Neural cell (in vitro differentiated cells): ENCODE measurements around the gene ARHGEF11. TPM values are rescaled to one million over a fixed set of nuclear protein-coding genes. Genes with fewer than 3 reads are reported as not detected.

Experiments used
- H2AFZ ChIP-seq: fragments of 200-600, 300-800 bp; sonication (generic), shearing (Covaris generic); 2 replicates; pipeline ENCODE4 v1.6.0; 2014; ENCODE audit warnings: low read depth, mild to moderate bottlenecking, antibody characterized with exemption, low read length, moderate library complexity
- H3F3A ChIP-seq: fragments of 200-600 bp; shearing (Covaris generic); 2 replicates; pipeline ENCODE4 v1.6.1; 2016; ENCODE audit warnings: mild to moderate bottlenecking, moderate library complexity, mixed read lengths, antibody characterized with exemption, low read length; ENCODE audit not compliant: insufficient read depth, poor library complexity, severe bottlenecking
- H3K27ac ChIP-seq: fragments of 200-600, 300-800 bp; sonication (generic), shearing (Covaris generic); 2 replicates; pipeline ENCODE4 v1.5.1; 2014; ENCODE audit warnings: mild to moderate bottlenecking, low read length, moderate library complexity
- H3K27me3 ChIP-seq: fragments of 300-800, 200-600 bp; sonication (generic), shearing (Covaris generic); 2 replicates; pipeline ENCODE4 v1.6.0; 2014; ENCODE audit warnings: mild to moderate bottlenecking, low read depth, low read length, moderate library complexity; ENCODE audit not compliant: insufficient read depth
- H3K36me3 ChIP-seq: fragments of 300-800, 200-600 bp; sonication (generic), shearing (Covaris generic); 2 replicates; pipeline ENCODE4 v1.5.1; 2014; ENCODE audit warnings: mild to moderate bottlenecking, antibody characterized with exemption, low read length, moderate library complexity; ENCODE audit not compliant: insufficient read depth
- H3K4me2 ChIP-seq: fragments of 300-800, 200-600 bp; sonication (generic), shearing (Covaris generic); 2 replicates; pipeline ENCODE4 v1.6.0; 2014; ENCODE audit warnings: mild to moderate bottlenecking, low read length
- H3K4me3 ChIP-seq: fragments of 300-800, 200-600 bp; sonication (generic), shearing (Covaris generic); 2 replicates; pipeline ENCODE4 v1.5.1; 2014; ENCODE audit warnings: mild to moderate bottlenecking, low read length, moderate library complexity
- H3K79me2 ChIP-seq: fragments of 200-600 bp; shearing (Covaris generic); replicated peaks from 2 replicates; pipeline ENCODE4 v1.6.0; 2014; ENCODE audit warnings: mild to moderate bottlenecking, low read length, moderate library complexity; ENCODE audit not compliant: insufficient read depth
- H3K9ac ChIP-seq: fragments of 300-800, 200-600 bp; sonication (generic), shearing (Covaris generic); 2 replicates; pipeline ENCODE4 v1.6.1; 2016; ENCODE audit warnings: mild to moderate bottlenecking, low read length, mixed read lengths
- H3K9me2 ChIP-seq: fragments of 200-600 bp; shearing (Covaris generic); 2 replicates; pipeline ENCODE4 v1.6.1; 2016; ENCODE audit warnings: mild to moderate bottlenecking, low read length, mixed read lengths; ENCODE audit not compliant: insufficient read depth
- H3K9me3 ChIP-seq: fragments of 200-600, 300-800 bp; sonication (generic), shearing (Covaris generic); 2 replicates; pipeline ENCODE4 v1.6.1; 2016; ENCODE audit warnings: mild to moderate bottlenecking, mixed run types, low read length, moderate library complexity, mixed read lengths
- H4K20me1 ChIP-seq: fragments of 200-600 bp; shearing (Covaris generic); 2 replicates; pipeline ENCODE4 v1.6.1; 2016; ENCODE audit warnings: mild to moderate bottlenecking, mixed run types; ENCODE audit not compliant: insufficient read depth
- CTCF ChIP-seq: fragments of 450-650 bp; IDR thresholded peaks from 2 replicates; pipeline ENCODE4 v1.5.1; 2014; ENCODE audit warnings: antibody characterized with exemption, mild to moderate bottlenecking, moderate library complexity; ENCODE audit not compliant: poor library complexity, severe bottlenecking
- EP300 ChIP-seq: fragments of 450-650 bp; conservative IDR thresholded peaks from 2 replicates; pipeline ENCODE4 v1.6.1; 2014; ENCODE audit warnings: antibody characterized with exemption, mild to moderate bottlenecking, moderate library complexity; ENCODE audit not compliant: poor library complexity, severe bottlenecking
- EZH2 ChIP-seq: fragments of 200-600, 300-800 bp; shearing (Covaris generic), sonication (generic); IDR thresholded peaks from 2 replicates; pipeline ENCODE4 v1.6.1; 2014; ENCODE audit warnings: antibody characterized with exemption, low read length, borderline replicate concordance, mild to moderate bottlenecking; ENCODE audit not compliant: insufficient read depth, poor library complexity, severe bottlenecking
- MXI1 ChIP-seq: fragments of 450-650 bp; conservative IDR thresholded peaks from 2 replicates; pipeline ENCODE4 v1.6.1; 2014; ENCODE audit warnings: antibody characterized with exemption, mild to moderate bottlenecking; ENCODE audit not compliant: poor library complexity, severe bottlenecking
- POLR2AphosphoS5 ChIP-seq: IDR thresholded peaks from 2 replicates; pipeline ENCODE4 v1.6.1; 2012
- RAD21 ChIP-seq: fragments of 450-650 bp; conservative IDR thresholded peaks from 2 replicates; pipeline ENCODE4 v1.6.1; 2014; ENCODE audit warnings: antibody characterized with exemption, mild to moderate bottlenecking, moderate library complexity
- REST ChIP-seq: IDR thresholded peaks from 2 replicates; pipeline ENCODE4 v1.6.1; 2012; ENCODE audit warnings: borderline replicate concordance
- SMC3 ChIP-seq: fragments of 450-650 bp; conservative IDR thresholded peaks from 2 replicates; pipeline ENCODE4 v1.6.1; 2014; ENCODE audit warnings: antibody characterized with exemption, mild to moderate bottlenecking, moderate library complexity; ENCODE audit not compliant: poor library complexity
- TAF1 ChIP-seq: IDR thresholded peaks from 2 replicates; pipeline ENCODE4 v1.6.1; 2012; ENCODE audit warnings: low read depth
- polyA plus RNA-seq: library from polyadenylated mRNA; depleted of rRNA; stranded (reverse); fragments of >200 nt; gene quantifications from 2 replicates; pipeline ENCODE4 v1.2.3, GENCODE V29; 2014

Gene ARHGEF11
- polyA plus RNA-seq, 1 donor from 2014 or later = 33.2 TPM

GRCh38 chr1:157092831-157093230 is 47.3 kb upstream of the ARHGEF11 start:
- no peak overlapping the region for H3K4me3 ChIP-seq
- no peak overlapping the region for H2AFZ ChIP-seq
- no peaks in the 10 kb centered on the region for H3K9me3 ChIP-seq
- H4K20me1 ChIP-seq = no peaks in the 10 kb centered on the region
- H3K4me2 ChIP-seq = no peak overlapping the region
- H3K36me3 ChIP-seq = no peaks in the 10 kb centered on the region
- no peak overlapping the region for H3K27ac ChIP-seq
- H3K79me2 ChIP-seq = no peaks in the 10 kb centered on the region
- no peaks in the 10 kb centered on the region for H3K9me2 ChIP-seq
- H3K27me3 ChIP-seq = no peaks in the 10 kb centered on the region
- H3K9ac ChIP-seq = no peak overlapping the region
- TF ChIP-seq TAF1 (no peak), SMC3 (no peak), MXI1 (no peak), REST (no peak), RAD21 (no peak), CTCF (no peak), POLR2AphosphoS5 (no peak), EZH2 (no peak), EP300 (no peak)
- H3F3A ChIP-seq = no peaks in the 10 kb centered on the region

- H3K27ac ChIP-seq = no peak overlapping the region
- H4K20me1 ChIP-seq = no peaks in the 10 kb centered on the region
- H3K9me2 ChIP-seq = no peaks in the 10 kb centered on the region
- TF ChIP-seq EZH2 (no peak), SMC3 (no peak), REST (no peak), TAF1 (no peak)
- no peak overlapping the region for H3K9ac ChIP-seq
- H3K4me3 ChIP-seq = no peak overlapping the region
- H3K9me3 ChIP-seq = no peaks in the 10 kb centered on the region
- no peak overlapping the region for H3K4me2 ChIP-seq
- no peaks in the 10 kb centered on the region for H3K36me3 ChIP-seq
- no peak overlapping the region for H2AFZ ChIP-seq
- no peaks in the 10 kb centered on the region for H3K79me2 ChIP-seq
- H3F3A ChIP-seq = no peaks in the 10 kb centered on the region
- H3K27me3 ChIP-seq = no peaks in the 10 kb centered on the region
These were observed 46.2 kb upstream of the ARHGEF11 start for GRCh38 chr1:157091668-157092273.
